HPDE6-E6E7 (cell line): ENCODE results near the gene TEAD4.

Experiments used
- DNase-seq: peaks from one replicate; pipeline ENCODE4 v3.0.0; 2011; ENCODE audit warnings: missing footprints; ENCODE audit errors: extremely low spot score

TEAD4 gene

DNA sequence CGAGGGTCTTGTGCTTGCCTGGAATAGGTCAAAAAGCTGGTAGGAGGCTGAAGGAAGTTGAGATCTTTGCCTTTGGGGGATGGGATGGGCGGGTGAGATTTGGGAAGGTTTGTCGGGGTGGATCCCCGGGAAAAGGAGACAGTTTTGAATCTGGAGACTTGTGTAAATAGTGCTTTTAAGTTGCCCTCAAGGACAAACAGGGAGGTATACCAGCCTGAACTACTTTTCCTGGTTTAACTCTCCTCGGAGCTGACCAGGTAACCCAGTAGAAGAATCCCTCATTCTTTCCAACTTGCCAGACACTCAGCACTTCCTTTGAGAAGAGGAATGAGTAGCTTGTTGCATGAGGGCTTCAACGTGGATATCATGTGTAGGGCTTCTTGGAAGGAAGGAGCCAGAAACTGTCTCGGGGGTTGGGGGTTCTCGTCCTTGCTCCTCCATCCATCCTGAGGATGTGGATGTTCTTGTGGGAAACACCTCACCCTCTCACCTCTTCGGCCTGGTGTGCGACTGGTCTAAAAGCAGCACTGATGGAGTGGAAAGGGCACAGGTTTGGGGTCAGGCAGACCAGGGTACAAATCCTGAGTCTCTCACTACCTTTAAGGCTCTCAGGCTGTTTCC, 1.9 kb downstream of the TEAD4 start:
- no peak for DNase-seq

DNA sequence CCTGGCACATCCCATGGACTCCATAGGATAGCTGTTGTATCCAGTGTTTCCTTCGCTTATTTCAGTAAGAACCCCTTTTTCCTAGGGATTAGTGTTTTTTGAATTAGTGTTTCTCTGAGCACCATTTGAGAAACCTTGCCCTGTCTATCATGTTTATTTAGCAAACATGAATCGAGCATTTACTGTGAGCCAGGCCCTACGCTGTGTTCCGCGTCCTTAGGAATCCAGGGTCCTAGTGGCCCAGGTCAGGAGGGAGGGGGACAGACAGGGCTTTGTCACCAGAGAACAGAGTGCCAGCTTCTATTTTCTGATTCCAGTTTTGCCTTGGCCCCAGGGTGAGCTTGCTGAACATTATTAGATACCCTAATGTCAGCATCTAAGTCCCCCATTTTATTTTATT, 2.5 kb downstream of the TEAD4 start:
- DNase-seq, result no peak

DNA sequence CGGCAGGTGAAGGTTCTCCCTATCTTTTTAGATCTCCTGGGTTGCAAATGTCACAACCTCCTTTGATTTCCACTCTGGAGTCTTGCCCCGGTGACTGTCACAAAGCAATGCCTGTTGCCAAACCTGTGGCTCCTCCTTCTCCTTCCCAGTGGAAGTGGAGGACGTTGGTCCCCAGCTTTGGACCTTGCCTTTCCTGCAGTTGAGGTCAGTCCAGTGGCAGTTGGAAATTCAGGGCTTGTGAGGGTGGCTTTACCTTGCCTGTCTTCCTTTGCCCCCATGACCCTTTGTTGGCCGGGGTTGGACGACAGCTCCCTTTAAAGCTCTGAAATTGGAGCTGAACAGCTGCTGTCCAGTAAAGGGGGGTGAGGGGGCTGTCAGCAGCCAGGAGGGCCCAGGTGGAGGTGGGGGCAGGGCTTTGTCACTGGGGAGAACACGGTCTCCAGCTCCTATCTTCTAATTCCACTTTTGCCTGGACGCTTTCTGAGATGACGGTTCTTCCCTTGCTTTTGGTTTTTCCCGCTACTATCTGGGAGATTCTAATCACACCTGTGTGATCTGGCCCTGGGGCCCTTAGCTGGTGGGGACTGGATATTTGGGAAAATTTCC, 4.1 kb downstream of the TEAD4 start:
- DNase-seq, result no peak

DNA sequence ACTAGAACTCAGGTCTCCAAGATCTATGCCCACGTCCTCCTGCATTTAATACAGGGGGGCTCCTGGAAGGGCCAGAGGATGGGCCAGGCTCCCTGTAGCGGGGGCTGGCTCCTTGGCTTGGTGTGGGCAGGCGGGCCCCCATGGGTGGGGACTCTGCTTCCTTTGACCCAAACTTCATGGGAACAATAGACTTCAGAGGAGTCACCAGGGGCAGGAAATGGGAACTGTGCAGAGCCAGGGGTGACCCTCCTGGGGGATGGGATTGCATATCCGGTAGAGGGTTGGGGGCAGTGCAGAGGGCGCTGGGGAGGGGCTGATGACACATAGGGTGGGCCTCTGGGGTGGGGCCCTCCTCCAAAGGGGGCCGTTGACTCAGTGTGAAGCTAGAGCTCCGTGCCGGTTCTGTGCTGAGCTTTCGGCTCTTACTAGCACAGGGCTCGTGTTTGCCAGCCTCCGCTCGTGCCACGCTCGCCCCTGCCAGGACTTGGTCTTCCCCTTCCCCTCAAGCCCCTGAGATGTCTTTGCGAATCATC, 4.6 kb downstream of the TEAD4 start:
- DNase-seq, result no peak

DNA sequence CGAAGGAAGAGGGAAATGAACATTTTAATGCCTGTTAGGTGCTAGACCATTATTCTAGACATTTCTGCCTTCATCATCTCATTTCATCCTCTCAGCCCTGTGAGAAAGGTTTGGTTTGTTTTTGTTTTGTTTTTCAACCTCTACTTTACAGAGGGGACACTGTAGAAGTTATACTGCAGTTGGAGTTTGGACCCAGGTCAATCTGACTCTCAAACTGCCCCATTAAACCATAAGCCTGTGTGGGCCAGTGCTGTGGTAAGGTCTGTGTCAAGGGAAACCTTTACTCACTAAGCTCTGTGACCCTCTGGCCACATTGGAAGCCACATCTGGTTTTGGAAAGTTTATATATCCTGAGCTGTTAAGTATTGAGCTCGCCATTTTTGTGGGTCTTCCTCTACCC, 8.5 kb downstream of the TEAD4 start:
- no peak for DNase-seq

DNA sequence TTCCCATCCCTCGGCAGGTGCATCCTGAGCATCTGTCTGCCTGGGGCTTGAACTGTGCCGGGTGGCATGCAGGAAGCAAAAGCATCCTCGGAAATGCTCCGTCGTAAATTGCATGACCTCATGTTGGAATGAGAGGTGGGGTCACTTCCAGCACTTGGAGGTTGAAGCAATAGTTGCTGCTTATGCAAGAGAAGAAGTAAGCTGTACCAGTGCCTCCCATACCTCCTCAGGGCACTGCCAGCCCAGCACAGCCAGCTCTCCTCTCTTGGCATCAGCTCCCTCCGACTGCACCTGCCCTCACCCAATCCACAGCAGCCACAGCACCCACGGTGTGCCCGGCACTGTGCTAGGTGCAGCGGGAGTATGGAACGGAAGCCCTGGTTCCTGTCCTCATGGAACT, 11.5 kb downstream of the TEAD4 start:
- DNase-seq, result no peak

DNA sequence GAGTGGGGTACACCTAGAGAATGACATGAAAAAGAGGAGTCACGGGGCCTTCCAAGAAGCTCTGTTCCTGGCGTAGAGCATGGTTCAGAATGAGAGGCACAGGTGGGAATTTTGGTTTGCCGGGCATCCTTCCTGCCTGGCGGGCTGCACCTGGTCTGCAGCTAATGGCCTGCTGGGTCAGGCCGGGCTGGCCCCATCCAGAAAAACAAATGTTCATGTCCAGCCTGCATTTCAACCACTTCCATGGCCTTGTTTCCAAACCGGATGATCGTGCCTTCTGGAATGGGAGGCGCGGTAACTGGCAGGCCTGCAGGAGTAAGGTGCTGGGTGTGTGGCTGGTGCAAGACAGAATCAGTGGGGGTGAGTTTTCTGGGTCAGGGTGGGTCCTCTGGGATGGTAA, 14.4 kb downstream of the TEAD4 start:
- DNase-seq, result no peak

DNA sequence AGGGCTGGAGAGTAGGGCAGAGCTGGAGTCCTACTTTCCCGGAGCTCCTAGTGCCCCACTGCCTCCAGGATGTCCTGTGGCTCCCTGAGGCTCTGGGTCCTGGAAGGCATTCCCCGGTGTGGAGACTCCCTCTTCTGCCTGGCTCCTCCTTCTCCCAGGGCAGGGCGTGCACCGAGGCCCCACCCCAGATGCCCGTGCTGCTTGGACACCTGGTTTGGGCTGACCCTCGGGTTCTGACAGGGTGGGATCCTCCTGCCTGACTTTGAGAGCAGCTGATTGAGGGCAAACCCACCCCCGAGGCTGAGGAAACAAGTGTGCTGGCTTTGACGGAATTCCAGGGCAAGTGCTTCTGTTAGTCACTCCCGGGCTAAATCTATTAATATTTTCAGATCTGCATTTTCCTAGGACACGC, 15.4 kb downstream of the TEAD4 start:
- DNase-seq, result no peak

DNA sequence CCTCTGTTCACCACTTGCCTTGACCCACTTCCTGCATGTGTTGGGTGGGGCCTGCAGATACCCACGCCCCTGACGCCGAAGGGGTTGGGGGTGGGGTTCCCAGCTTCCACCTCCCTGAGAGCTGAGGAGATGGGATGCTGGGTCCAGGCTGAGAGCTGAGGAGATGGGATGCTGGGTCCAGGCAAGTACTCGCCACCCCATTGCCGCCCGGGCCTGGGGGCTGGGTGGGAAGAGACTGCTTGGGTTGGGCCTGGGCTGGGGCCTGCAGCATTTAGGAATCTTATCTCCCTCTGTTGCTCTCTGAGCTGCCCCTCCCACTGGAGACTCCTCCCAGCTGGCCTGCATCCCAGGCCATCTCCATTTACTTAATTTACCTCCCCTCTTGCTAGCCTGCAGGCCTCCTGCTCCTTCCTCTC, 17.4 kb downstream of the TEAD4 start:
- DNase-seq, result no peak

DNA sequence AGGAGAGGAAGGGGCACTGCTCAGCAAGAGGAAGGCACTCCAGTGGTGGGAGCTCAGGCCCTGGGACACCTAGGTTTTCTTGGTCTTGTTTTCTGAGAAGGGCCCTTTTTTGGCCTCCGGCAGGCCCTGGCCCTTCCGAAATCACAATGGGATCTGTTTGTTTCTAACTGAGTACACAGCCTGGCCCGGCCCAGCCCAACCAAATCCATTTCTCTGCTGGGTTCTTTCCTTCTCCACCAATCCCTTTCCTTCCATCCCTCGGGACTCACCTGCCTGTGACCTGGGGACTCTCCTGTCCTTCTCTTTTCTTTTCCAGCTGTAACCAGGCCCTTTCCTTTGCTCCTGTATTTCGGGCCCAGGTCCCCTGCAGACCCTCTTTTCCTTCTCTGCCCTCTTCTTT, 18.6 kb downstream of the TEAD4 start:
- no peak for DNase-seq

DNA sequence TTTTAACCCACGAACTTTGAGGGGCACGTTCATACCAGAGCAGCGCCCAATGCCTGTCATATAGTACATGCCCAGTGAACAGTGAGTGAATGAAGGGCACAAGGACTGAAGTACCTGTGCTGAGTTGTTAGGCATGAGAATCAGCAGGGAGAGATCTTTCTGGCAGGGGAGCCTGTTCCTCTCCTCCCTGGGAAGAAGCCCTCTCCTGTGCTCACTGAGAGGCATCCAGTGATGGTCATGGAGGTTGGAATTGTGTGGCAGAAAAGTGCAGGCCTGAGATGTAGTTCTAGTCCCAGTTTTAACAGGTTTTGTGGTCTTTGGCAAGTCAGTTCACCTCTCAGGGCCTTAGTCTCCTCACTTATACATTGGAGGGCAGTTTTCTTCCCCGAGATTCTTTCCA, 20.6 kb downstream of the TEAD4 start:
- DNase-seq, result no peak

DNA sequence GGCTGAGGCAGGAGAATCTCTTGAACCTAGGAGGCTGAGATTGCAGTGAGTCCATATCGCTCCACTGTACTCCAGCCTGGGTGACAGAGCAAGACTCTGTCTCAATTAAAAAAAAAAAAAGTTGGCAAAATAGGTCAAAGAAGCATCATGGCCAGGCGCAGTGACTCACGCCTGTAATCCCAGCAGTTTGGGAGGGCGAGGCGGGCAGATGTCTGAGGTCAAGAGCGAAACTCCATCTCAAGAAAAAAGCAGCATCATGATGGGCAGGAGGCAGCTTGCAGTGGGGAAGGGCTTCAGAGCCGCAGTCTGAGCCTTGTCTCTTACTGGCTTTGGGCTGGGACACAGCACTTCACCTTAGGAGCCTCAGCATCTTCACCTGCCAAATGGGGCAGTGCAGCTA, 21.4 kb downstream of the TEAD4 start:
- no peak for DNase-seq

DNA sequence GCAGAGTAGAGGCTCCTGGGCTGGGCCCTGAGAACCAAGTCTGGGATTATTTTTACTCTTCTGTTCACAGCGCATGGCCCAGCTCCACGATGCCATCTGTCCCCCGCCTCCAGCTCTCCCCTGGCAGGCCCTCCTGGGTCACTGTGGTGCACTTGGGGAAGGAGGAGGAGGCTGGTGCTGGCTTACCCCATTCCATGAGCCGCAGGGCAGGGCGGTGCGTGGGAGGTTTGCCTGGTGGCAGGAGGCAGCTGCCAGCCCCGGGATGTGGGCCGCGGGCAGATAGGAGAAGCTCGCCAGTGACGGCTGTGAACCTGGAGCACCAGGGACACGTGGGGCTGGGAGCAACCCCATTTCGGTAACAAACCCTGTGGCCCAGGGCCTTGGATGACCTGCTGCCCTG, 23.2 kb downstream of the TEAD4 start:
- DNase-seq, result no peak

DNA sequence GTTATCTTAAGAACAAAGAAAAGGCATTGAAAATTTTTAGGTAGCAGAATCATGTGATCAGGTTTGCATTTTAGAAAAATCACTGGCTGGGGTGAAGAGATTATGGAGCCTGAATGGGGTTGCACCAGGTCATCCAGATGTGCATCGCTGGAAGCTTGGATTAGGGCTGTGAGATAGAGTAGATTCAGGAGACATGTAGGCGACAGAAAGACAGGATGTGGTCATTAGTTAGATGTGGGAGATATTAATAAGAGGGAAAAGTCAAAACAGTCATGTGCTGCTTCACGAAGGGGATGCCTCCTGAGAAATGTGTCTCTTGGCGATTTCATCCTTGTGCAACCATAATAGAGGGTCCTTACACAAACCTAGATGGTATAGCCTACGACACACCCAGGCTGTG, 25.1 kb downstream of the TEAD4 start:
- DNase-seq, result no peak

DNA sequence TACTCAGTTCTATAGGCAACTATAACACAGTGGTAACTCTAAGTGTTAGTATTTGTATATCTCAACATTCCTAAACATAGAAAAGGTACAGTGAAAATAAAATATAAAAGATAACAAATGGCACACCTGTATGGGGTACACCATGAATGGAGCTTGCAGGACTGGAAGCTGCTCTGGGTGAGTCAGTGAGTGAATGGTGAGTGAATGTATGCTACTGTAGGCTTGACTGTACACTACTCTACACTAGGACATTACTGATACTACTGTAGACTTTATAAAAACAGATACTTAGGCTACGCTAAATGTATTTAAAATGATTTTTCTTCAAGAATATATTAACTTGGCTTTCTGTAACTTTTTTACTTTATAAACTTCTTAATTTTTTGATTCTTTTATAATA, 25.5 kb downstream of the TEAD4 start:
- DNase-seq, result no peak

DNA sequence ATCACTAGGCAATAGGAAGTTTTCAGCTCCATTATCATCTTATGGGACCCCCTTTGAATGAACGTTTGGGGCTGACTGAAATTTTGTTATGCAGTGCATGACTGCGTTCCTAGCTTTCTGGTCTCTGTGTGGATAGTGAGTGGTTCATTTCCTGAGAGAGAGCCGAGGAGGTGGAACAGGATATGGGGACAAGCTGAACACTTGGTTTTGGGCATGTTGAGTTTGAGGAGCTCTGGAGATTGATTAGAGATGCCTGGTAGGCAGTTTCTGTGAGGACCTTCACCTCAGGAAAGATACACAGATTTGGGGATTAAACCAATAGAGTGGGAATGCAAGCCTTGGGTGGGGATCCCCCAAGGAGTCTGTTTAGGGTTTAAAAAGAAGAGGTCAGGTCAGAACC, 27.7 kb downstream of the TEAD4 start:
- no peak for DNase-seq

DNA sequence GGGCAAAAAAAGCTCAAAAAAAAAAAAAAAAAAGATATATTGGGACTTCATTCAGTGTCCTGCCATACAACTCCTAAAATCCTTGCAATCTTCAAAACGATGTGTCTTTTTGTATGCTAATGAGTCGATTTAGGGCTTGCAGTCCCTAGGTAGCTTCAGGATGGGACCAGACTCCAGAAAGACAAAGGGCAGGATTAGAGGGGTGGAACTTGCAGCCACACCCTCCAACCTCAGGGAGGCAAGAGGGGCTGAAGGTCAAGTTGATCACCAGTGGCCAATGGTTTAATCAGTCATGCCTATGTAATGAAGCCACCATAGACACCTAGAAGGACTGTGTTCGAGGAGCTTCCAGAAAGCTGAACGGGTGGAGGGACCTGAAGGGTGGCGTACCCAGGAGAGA, 29.3 kb downstream of the TEAD4 start:
- no peak for DNase-seq

DNA sequence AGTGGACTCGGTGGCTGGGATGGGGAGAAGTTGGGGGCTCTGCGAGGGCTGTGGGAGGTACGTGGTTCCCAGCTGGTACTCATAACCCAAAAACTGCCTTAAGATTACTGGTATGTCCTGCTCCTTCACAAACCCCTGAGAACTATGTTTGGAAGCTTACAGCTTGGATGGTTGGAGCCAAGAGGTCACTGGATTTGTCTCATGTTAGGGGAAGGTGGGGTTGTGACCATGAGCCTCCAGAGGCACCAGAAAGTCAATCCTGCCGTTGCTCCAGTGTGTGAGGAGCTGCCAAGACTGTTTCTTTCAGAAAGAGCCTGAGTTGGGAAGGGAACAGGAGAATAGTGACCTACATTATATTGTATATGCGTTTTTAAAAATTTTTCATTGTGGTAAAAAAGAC, 33.5 kb downstream of the TEAD4 start:
- DNase-seq, result no peak

DNA sequence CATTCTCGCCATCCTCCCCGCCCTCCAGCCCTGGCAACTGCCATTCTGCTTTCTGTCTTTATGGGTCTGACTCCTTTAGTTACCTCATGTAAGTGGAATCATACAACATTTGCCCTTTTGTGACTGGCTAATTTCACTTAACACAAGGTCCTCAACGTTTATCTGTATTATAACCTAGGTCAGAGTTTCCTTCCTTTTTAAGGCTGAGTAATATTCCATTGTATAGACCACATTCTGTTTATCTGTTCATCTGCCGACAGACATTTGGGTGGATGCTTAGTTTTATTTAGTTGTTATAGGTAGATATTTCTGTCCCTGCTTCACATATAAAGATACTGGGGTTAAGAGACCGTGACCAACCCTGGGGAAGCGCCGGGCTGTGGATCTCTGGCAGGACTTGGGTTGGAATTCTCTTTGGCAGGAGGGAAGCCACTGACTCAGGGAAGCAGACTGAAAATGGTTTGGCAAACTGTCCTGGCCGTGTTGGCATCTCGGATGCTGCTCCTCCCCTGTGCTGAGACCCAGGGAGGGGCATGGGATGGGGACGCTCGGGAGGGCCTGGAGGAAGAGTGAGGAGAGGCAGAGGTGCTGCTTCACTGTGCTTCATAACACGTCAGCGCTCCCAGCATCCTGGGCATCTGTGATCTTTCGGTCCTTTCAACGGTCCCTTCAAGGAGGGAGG, 38.9 kb downstream of the TEAD4 start:
- DNase-seq, result no peak

DNA sequence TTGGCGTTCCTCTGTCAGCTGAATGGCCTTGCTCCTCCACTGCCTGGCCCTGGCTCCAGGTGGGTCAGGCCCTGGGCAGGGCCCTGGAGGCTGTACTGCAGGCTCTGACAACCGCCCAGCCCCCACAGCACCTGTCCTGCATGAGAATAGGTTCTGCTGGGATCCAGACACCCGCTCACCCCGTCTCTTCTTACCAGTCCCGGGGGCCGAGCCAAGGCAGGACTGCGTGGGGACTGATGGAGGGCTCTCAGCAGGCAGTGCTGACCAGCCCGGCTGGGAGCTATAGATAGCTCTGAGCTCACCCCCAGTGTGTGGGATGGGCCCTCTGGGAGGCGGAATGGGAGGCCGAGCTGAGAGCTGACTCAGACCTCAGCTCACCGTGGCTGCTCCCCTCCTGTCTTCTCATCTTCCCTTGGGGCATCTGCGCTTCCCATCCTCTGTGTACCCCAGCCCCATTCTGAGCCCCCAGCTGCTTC, 39.6 kb downstream of the TEAD4 start:
- peak; percentile 29 for DNase-seq

DNA sequence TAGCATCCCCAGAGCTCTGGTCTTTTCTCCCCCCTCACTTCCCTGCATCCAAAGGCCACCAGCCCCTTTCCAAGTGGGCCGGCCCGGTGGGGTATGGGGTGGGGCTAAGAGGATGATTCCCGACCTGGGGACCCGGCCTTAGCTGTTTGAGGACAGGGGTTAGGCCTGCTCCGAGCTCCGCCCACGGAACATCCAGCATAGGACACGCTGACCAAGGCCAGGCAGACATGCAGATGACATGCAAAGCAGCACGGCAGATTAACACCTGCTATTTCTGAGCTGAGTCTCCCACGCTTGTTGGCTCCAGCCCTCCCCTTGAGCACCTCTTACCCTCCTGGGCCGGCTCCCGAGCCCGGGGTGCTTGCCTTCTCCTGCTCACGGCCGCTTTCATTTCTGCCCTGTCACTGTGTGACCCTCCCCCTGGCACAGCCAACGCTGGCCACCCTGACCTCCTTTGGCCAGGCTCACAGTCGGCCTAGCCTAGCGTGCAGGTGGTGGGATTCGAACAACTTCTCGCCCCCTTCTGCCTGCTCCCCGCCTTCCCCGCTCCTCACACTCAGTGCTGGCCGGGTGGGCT, 40.2 kb downstream of the TEAD4 start:
- DNase-seq, result no peak

DNA sequence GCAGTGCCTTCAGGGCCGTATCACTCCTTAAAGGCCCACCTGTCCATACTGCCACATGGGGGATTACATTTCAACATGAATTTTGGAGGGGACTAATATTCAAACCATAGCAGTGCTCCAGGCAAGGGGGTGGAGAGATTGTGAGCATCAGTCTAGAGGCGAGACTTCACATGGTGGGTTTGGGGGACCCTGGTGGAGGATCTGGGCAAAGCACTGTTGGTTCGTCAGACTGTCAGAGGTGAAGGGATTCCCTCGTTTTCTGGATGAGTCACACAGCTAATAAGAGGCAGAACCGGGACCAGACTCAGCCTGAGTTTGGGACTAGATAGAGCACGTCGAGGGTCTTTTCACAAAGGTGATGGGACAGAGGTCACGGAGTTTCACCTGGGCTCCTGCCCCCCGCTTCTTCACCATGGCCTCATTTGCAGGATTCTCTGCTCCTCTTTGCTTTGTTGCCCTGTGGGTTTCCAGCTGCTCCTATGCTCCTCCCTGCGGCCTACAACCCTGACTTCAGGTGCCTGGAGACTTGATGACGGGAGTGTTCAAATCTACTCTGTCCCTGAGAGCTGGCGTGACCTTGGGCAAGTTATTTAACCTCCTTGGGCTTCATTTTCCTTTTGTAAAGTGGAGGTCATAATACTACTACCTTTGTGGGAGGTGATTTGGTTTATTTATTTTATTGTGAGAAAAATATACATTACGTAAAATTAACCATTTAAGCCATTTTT, 41.5 kb downstream of the TEAD4 start:
- no peak for DNase-seq
